HG02763 (cell line): ENCODE results near the gene POU2F2.
"Not testable (repeated sequence)": the region's sequence is repeated elsewhere in the genome, so short reads cannot be mapped to it uniquely, and the experiment has no call there.

Experiments
- ATAC-seq: cut with Tn5 transposase; IDR thresholded peaks from one replicate; pipeline ENCODE4 v1.9.1; 2021; ENCODE audit warnings: mild to moderate bottlenecking, moderate library complexity; ENCODE audit not compliant: unreplicated experiment

Gene POU2F2

GRCh38 chr19:42066075-42066754, 66.0 kb downstream of the POU2F2 start:
- no peak for ATAC-seq

DNA sequence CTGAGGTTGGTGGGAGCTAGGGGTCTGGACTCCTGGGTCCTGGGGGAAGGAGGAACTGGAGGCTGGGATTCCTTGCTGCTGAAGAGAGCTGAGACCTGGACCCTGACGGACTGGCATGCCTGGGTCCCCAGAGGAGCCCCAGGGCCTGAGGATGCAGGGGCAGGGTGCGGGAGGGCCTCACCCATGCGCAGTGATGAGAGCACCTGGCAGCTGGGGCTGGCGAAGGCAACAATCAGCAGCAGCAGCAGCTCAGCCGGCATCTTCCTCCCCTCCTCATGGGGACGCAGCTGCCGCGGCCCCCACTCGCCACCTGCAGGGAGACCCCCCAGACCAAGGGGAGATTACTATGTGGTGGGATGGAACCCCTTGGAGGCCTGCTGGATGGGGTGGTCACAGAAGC, 66.7 kb downstream of the POU2F2 start:
- ATAC-seq: no peak

DNA sequence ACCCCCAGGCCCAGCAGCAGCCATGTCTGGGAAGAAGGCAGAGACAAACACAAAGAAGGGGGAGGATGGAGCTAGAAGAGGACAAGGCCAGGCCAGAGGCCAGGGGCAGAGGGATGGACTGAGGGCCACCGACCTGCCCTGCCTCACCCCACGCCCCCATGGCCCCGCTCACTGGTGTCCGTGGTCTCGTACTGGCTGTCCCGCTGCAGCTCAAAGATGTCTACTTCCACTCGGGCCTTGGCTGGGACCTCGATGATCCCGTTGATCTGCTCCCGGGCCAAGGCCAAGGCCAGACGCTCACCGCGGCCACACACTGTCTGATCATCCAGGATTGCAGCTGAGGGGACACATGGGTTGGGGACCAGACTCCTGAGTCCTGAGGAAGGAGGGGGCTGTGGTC, 67.2 kb downstream of the POU2F2 start:
- ATAC-seq: no peak

DNA sequence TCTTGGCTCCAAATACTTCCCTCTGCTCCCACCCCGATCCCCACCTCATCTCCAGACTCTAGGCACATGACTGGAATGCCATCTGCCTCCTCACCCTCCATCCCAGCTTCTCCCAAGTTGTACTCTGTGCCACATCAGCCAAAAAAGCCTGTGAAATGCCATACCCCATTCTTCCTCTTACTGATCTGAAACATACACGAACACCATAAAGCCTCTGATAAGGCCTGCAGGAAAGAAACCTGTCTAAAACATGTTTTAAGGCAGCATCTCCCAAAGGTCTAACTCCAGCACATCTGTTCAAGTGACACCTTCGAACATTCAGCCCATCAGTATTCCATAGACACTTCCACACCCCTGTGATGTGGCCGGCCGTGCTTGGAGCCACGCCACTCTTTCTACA, 67.8 kb downstream of the POU2F2 start:
- no peak for ATAC-seq

- no peak for ATAC-seq
Observed at GRCh38 chr19:42062381-42062780, 69.9 kb downstream of the POU2F2 start.

DNA sequence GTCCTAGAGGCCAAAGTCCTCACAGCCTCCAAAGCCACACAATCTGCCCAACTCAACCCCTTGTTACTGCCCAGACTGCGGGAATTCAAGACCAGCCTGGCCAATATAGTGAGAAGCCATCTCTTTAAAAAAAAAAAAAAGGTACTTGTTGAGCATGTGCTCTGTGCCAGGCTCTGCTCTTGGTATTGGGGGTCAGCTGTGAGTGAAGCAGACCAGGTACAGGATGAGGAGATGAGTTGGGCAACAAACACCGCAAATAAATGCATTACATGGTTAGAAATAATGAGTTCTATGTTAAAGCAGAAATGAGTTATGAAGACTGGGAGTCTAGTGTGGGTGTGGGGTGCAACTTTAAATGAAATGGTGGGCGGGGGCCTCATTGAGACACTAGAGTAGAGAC, 72.1 kb downstream of the POU2F2 start:
- ATAC-seq: no peak

GRCh38 chr19:42059196-42059595, 73.0 kb downstream of the POU2F2 start:
- ATAC-seq: no peak

DNA sequence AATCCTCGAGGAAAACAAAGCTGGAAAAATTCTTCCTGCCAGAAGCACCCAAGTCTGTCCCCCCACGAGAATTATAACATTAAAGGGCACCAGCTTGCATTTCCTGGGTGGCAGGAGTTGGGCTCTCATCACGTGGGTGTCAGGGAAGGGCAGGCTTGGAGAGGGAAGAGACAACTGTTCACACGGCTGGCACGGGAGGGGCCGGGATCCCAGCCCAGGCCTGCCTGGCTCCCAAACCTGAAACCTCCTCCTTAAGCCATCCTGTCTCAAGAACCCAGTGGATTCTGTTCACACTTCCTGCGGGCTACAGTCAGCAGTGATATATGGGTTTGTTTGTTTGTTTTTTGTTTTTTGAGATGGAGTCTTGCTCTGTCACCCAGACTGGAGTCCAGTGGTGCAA, 74.4 kb downstream of the POU2F2 start:
- no peak for ATAC-seq

DNA sequence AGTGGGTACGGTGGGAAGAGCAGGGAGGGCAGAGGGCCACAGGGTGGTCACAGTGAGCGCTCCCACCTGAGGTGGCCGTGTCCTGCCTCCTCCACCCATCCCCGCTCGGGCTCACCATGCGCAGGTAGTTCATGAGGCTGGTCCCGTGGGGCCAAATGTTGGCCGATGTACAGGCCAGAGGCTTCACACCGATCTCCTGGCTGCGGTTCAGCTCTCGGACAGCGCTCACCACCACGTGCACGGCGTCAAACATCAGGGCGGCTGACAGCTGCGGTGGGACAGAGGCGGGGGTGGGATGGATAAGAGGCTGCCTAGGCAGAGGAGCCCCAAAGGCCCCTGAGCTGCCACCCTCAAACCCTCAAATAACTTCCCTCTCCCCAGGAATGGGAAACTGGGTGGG, 78.0 kb downstream of the POU2F2 start:
- no peak for ATAC-seq

DNA sequence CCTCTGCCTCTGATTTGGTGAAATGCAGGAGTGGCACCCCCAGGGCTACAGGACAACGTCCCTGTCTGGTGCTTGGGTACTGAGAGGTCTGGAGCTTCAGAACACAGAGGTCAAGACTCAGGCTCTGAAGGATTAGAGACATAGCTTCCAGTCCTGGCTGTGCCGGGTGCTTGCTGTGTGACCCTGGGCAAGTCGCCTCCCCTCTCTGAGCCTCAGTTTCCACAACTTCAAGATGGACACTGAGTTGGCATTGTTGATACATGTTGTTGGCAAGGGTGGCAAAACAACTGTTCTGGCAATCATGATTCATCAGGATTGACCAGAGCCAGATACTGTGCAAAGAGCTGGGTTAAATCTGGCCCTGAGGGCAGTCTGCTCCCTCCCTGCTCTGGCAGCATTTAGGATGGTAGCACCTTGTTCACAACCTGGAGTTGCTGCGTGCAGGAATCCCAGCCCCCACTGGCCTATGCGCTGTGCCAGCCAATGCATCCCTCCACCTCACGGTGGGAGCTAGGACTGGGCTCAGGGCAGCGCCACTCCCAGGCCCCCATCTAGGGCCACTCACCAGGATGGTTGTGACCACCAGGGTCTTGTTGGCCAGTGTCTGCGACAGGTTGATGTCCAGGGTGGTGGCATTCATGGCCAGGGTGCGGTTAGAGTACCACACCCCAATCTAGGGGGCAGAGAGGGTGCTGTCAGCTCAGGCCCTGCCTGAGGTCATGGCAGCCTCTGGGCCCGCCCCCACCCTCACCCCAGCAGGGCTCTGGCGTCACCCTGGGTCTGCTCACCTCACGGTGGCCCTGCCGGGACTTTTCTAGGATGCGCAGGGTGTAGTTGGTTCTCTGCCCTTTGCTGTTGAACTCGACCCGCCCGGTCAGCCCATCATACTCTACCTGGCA, 79.0 kb downstream of the POU2F2 start:
- no peak for ATAC-seq

- ATAC-seq: no peak
Observed at GRCh38 chr19:42052241-42052863, 79.9 kb downstream of the POU2F2 start.

DNA sequence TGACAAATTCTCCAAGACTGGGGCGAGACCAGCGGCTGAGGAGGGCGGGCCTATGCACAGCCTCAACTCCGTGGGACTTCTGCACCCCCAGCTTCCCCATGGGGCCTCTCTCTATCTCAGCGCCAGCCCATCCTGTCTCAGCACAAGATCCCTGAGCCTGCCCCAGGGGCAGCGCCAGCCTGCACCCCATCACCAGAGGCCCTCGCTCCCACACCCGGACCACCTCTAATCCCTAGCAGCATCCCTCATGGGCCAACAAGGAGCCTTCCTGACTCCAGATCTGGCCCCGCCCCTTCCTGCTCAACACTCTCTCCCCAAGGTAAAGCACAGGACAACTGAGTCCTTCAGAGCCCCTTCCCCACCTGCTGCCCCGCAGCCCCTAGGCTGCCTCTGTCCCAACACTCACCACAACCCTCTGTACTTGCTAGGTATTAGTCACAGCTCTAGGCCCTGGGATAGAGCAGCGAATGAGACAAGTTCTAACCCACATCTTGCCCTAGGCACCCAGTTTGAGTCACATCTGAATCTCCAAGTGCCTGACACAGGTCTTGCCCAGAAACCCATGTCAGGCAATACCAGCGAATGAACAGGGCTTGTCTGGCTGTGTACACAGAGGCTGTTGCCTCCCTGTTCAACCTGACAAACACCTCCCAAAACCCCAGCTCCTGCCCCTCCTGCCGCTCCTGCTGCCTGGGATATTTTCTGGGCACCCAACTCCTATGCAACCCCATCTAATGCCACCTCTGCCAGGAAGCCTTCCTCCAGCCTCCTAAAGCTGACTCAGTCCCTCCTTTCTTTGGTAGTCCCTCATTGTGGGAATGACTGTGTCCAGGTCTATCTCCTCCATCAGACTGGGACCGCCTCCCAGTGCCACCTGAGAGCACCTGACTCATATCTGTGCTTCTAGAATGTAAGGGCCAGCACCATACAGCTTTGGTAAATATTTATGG, 80.8 kb downstream of the POU2F2 start:
- ATAC-seq: no peak

- no peak for ATAC-seq
Observed at GRCh38 chr19:42048992-42049391, 83.3 kb downstream of the POU2F2 start.

DNA sequence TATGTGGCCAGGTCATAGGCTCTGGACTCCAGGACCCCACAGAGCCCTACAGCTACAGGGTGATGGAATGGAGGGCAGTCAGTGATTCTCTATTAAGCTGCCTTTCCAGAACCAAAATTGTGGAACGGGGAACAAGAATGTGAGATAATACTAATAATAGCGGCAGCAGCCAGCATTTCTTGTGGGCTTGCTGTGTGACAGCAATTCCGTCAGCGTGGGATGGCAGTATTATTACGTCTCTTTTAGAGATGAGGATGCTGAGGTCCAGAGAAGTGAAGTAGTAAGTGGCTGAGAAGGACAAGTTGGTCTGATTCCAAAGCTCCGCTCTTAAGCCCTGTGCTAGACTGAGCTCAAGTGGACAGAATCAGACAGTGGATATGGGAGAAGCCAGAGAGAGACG, 86.7 kb downstream of the POU2F2 start:
- no peak for ATAC-seq

DNA sequence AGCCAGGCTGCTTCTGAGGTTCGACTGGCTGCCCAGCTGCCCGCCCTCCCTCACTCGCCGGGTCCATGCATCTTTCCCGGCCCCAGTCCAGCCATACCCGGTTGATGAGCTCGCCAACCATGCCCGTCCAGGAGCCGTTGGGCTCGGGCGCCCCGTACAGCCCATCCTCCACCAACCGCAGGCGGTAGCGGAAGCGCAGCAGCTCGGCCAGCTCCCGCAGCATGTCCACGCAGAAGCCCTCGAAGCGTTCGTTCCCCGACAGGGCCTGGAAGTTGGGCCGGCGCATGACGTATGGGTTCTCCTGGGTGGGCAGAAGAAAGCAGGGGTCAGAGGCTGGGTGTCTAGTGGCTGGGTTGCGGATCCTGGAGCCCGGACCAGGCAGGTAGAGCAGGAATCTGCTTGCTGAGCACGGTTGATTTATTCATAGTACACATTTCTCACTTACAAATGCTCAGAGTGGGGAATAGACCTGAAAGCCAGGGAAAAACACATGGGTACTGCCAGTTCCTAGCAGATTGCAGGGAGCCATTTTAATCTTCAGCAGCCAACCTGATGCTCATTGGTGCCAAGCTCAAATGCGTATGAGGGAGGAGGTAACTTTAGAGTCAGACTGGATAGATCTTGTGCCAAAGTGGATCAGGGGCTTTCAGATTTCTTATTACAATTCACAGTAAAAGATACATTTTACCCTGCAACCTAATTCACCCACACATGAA, 89.6 kb downstream of the POU2F2 start:
- ATAC-seq: no peak

- ATAC-seq: not testable (repeated sequence)
Observed at GRCh38 chr19:42040491-42040890, 91.8 kb downstream of the POU2F2 start.

DNA sequence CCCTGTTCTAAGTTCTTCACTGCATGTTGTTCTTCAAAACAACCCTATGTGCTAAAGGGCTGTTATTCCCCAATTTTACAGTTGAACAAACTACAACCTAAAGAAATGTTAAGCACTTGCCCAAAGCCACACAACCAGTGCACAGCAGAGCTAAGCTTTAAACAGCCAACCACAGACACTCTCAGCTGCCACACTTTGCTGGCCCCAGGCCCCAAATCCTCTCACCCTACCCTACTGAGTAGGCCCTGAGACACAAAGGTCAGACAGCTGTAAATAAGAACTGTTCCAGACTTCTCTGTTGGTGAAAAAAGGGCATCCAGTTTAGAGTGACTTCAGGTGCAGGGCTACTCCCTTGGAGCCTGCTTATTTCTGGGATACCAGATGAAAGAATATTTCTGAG, 92.2 kb downstream of the POU2F2 start:
- no peak for ATAC-seq

DNA sequence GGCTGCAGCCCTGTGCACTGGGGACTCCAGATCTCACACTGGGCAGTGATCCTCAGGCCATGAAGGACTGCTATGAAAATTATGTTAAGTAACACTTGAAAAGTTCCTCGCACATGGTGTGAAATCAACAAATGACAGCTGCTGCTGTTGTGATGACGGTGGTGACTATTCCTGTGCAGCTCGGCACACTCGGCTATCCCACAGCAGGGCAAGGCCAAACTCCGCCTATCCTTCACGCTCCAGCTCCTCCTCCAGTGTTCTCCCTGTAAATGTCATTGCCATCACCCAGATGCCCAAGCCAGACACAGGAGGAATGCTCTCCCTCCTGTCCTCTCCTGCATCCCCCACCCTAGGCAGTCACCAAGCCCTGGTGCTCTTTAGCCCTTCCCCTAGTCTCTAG, 93.6 kb downstream of the POU2F2 start:
- no peak for ATAC-seq

- ATAC-seq: no peak
Observed at GRCh38 chr19:42037649-42038048, 94.6 kb downstream of the POU2F2 start.
